Activated CD8-positive, alpha-beta memory T cell treated with anti-CD3 and anti-CD28 coated beads for 1 hour (primary cell): ENCODE data around the gene OSBP2.

Source experiments
- DNase-seq, 2 donors: peaks; one replicate each; pipeline ENCODE4 v3.0.0-alpha.2; 2020; ENCODE audit warnings: low read depth in 1 of 2; ENCODE audit errors: extremely low read depth in 1 of 2

OSBP2 gene

GRCh38 chr22:30804626-30805025 is 110.0 kb downstream of the OSBP2 start:
- no peak for DNase-seq

GRCh38 chr22:30806391-30806861 is 111.8 kb downstream of the OSBP2 start:
- DNase-seq, result no peak

DNA sequence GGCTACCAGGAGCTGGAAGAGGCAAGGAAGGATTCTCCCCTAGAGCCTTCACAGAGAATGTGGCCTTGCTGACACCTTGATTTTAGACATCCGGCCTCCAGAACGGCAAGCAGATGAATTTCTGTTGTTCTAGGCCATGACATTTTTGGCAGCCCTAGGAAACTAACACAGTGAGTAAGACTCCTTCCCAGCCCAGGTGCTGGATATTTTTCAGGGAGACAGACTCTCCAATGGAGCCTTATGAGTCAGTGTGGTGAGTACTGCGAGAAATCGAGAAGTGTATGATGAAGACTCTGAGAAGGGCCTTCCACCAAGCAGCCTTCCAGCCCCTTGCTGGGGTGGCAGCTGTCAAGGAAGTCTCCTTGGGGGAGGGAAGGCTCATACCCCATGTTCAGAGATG is 114.4 kb downstream of the OSBP2 start:
- no peak for DNase-seq

DNA sequence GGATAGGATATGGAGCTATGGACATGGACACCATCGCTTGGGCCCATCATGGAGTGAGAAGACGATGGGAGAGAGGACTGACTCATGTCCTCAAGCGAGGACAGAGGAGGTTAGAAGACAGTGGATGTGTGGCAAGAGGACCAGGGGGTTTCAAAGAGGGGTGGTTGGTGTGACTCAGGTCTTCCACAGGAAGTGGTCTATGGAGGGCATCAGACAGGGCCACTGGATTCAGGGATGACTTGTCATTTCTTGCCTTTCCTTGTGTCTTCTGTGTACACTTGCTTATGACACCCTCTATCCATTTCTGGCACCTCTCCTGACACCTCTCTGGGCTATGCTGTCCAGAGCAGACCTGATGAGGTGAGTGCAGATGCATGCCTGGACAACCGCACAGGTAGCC is 115.4 kb downstream of the OSBP2 start:
- DNase-seq, result no peak

DNA sequence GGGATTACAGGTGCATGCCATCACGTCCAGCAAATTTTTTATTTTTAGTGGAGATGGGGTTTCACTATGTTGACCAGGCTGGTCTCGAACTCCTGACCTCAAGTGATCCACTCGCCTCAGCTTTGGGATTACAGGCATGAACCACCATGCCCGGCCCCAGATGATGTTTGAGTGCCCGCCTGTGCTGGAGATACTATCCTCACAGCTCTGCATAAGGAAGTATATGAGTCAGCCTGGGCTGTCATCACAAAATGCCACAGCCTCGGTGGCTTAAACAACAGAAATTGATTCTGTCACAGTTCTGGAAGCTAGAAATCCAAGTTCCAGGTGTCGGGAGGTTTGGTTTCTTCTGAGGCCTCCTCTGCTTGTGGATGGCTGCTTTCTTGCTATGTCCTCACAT is 119.3 kb downstream of the OSBP2 start:
- no peak for DNase-seq

DNA sequence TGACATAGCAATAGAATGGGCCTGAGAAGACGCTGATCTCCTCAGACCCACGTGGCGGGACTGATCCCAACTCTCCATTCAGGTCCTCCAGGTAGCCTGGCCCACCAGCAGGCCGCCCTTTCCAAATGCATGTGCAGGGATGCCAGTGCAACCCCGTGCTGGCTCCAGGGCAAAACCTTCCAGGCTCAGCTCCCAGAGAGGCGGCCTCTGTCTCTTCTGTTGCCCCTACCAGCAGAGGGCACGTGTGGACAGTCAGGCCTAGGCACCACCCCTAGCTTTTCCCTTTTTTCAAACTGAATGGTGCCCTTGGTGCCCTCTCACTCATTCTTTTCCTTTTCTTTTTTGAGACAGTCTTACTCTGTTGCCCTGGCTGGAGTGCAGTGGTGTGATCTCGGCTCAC is 121.7 kb downstream of the OSBP2 start:
- DNase-seq, result no peak

- no peak for DNase-seq
Measured at GRCh38 chr22:30821381-30821780, 126.7 kb downstream of the OSBP2 start.

DNA sequence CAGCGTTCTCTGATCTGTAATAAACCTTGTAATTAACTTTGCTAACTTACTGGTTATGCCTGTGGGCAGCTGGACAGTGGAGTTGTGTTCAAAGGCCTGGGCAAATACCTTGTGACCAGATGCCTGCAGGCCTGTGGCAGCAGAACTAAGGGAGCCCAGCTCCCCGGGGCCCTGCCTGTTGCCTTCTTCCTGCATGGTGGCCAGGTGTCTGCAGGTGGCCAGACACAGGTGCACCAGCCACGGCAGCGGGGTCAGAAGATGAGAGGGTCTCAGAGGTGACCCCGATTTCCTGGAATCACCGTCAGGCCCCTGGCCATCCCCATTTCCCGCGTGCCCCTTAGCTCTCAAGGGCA is 127.2 kb downstream of the OSBP2 start:
- DNase-seq, result no peak

GRCh38 chr22:30822216-30823014 is 127.7 kb downstream of the OSBP2 start:
- DNase-seq, result no peak

- DNase-seq, result no peak
Measured at GRCh38 chr22:30823015-30823370, 128.3 kb downstream of the OSBP2 start.

DNA sequence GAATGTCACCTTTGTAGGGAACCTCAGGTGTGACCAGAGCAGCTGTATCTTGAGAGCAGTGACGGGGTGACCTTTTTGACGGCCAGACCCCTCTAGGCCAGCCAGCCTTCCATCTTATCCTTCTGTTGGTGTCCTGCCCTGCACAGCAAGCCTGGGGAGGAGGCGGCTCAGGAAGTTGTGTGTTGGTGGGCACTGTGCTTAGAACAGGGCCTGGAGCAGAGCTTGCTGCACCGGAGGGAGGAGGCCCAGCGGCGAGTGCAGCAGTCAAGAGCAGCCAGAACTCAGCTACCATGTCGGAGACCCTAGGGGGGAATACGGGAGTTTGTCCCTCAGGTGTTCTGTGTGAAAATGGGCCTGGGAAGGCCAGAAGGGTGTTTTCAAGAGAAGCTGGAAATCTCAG is 129.4 kb downstream of the OSBP2 start:
- no peak for DNase-seq

- DNase-seq, result no peak
Measured at GRCh38 chr22:30824711-30825110, 130.0 kb downstream of the OSBP2 start.

- DNase-seq, result no peak
Measured at GRCh38 chr22:30825711-30826505, 131.2 kb downstream of the OSBP2 start.

- no peak for DNase-seq
Measured at GRCh38 chr22:30826670-30827355, 132.1 kb downstream of the OSBP2 start.

GRCh38 chr22:30827646-30828045 is 133.0 kb downstream of the OSBP2 start:
- DNase-seq, result no peak

DNA sequence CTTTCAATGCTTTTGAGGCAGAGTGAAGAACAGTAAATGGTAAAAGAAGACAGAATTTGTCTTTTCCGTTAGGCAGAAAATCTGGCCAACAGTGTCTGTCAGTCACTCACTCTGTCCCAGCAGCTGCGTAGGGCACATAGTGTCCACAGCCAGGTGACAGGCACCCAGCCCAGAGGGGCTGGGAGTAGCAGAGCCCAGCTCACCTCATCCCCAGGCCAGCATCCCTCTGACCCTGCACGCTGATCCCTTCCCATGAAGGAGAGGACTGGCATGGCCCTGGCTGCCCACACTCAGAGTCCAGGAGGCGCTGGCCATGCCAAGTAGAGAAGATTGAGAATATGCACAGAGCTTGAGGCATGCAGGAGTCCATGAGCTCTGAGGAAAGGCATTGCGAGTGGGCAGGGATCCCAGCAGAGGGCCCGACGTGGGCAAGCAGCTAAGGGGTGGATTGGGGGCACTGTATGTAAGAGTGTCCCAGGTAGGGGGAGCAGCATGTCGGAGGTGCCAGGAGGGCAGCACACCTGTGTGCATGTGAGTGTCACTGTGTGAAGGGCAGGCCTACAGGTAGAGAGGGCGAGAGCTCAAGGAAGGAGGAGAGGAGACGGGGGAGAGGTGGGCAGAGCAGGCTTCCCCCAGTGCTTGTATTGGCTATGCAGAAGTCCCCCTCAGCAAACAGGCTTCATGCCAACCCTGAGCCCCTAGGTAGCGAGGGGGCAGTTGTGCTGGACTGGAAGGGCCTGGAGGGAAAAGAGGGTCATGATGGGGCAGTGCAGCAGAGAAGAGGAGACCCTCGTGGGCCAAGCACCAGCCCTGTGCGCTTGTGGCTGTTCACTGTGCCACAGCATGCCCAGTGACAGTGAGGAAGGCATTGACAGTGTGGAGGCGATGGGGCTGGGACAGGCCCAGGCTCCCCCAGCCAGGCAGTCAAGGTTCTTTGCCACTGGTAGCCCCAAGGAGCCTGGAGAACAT is 133.8 kb downstream of the OSBP2 start:
- no peak for DNase-seq

DNA sequence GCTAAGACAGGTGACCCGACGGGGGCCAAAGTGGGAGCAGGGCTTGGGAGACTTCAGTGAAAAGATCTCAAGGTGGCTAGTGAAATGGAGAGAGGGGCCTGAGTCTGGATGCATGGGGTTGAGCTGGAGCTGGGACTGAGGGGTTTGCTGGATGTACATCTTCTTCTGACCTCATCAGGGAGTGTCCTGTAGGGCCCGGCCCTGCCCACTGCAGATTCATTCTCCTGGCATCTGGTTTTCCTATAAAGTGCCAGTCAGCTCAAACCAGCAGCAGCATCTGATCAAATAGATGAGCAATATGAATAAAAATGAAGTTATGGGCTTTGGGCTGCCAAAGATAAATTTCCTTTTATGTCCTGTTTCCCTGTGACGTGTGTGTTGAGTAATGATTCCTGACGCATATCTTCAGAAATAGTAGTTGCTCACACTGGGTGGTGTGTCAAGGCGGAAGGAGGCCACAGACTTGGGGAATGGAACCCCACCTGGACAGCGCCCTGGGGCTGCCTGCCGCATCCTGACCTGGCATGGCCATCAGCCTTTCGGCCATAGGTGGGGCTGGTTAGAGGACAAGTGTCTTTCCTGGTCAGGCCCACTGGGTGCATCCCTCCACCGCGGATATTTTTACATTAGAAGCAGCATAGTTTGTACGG is 135.4 kb downstream of the OSBP2 start:
- no peak for DNase-seq

- no peak for DNase-seq
Measured at GRCh38 chr22:30830907-30831306, 136.2 kb downstream of the OSBP2 start.

DNA sequence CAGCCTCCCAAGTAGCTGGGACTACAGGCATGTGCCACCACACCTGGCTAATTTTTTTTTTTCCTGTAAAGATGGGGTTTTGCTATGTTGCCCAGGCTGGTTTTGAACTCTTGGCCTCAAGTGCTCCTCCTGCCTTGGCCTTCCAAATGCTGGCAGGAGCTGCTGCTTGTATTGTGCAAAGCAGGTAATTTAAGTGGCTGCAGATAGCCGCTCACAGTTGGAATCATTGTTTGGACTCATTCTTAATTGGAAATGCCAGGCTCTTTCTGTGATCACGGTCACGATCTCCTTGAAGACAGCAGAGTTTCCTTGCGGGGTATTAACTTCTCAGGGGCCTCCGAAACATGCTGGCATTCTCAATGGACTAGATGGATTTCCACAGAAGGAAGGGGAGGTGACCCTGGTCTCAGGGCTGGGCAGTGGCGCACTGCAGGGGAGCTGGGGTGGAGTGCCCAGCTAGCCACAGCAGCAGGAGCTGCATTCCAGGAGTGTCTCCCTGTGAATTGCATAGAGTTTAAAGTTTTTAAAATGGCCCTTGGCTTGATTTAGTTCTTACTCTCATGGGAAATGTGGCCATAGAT is 137.8 kb downstream of the OSBP2 start:
- DNase-seq, result no peak

DNA sequence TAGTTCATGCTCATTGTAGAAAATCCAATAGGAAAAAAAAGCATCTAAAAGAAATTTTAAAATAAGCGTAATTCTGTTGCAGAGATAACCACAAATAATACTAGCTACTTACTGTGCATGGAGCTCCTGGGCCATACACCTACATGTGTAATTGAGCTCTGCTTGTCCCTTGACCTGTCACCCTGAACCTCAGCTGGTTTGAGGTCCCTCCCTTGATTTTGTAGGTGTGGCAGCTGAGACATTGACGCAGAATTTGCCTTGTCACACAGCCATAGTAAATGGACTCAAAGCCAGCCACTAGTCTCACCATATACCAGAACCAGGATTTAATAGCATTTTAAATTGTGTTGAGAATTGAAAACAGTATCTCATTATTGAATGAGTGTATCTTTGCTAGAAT is 138.6 kb downstream of the OSBP2 start:
- DNase-seq, result no peak
